Stimulated activated CD8-positive, alpha-beta memory T cell treated with anti-CD3 and anti-CD28 coated beads, Interleukin-7, amount 100 ng/mL, for 48 hours (primary cell): Measurements from ENCODE around the gene UNC45A.
A peak's percentile ranks its signal among the peaks of the same experiment; 100 is the strongest.
"Not testable (repeated sequence)": the region's sequence is repeated elsewhere in the genome, so short reads cannot be mapped to it uniquely, and the experiment has no call there.

Experiments
- DNase-seq, 2 donors: peaks; one replicate each; pipeline ENCODE4 v3.0.0-alpha.2; 2020; ENCODE audit warnings: low read depth in 1 of 2; ENCODE audit errors: extremely low read depth in 1 of 2

Gene UNC45A

DNA sequence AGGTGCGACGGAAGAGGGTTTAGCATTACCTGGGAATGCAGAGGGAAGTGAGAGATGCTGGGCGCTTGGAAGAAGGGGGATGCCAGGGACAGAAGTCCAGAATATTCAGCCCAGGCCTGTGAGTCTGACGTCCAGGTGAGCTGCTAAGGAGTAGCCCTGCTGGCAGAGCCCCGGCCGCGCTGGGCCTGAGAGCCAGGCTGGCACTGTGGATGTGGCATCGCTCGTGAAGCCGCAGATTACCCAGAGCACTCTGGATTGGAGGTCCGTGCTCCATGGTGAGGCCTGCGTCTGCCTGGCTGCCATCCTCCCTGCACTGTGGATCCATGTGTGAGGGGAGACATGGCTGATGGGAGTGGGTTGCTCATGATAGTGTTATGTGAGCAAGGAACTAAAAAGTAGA lies 17.5 kb upstream of the UNC45A start:
- DNase-seq, result no peak

- no peak for DNase-seq
These were observed 16.9 kb upstream of the UNC45A start for GRCh38 chr15:90918034-90918788.

- no peak for DNase-seq
These were observed 16.2 kb upstream of the UNC45A start for GRCh38 chr15:90918835-90919234.

DNA sequence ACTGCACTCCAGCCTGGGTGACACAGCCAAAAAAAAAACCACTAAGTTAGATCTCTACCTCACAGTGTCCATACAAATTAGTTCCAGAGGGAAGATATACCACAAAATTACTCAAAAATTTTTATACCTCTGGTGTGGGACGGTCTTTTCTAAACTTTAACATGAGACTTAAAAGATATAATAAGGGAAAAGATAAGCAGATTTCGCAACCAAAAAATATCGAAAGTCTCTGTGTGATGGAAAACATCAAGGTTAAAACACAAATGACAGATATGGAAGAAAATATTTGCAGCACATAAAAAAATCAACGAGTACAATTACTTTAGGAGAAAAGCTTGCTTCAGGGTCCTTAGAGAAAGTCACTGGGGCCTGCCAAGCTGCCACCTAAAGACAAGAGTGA lies 13.2 kb upstream of the UNC45A start:
- no peak for DNase-seq

- DNase-seq, result not testable (repeated sequence)
These were observed 12.3 kb upstream of the UNC45A start for GRCh38 chr15:90922712-90923322.

GRCh38 chr15:90924375-90924774 lies 10.7 kb upstream of the UNC45A start:
- DNase-seq, result no peak

GRCh38 chr15:90926766-90927165 lies 8.3 kb upstream of the UNC45A start:
- not testable (repeated sequence) for DNase-seq

DNA sequence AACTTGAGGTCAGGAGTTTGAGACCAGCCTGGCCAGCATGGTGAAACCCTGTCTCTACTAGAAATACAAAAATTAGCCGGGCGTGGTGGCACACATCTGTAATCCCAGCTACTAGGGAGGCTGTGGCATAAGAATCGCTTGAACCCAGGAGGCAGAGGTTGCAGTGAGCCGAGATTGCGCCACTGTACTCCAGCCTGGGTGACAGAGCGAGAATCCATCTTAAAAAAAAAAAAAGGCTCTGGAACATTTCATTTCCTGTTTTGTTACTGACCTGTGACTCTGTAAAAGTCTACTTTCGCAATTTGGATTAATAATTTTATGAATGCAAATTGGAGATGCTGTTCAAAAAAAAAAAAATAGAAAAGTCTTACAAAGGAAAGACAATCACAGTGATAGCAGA lies 7.0 kb upstream of the UNC45A start:
- DNase-seq, result not testable (repeated sequence)

GRCh38 chr15:90929246-90930019 lies 5.7 kb upstream of the UNC45A start:
- no peak for DNase-seq

- no peak for DNase-seq
These were observed 4.1 kb upstream of the UNC45A start for GRCh38 chr15:90930861-90931574.

GRCh38 chr15:90931575-90931827 lies 3.6 kb upstream of the UNC45A start:
- DNase-seq, result no peak

GRCh38 chr15:90931828-90932659 lies 3.0 kb upstream of the UNC45A start, which contains the start of gene HDDC3:
HDDC3 (minus strand) TSS chr15:90932549; CDS start chr15:90932540, 9 bp downstream.
- peak; percentile 75 to 83 for DNase-seq

GRCh38 chr15:90932660-90932991 lies 2.5 kb upstream of the UNC45A start:
- no peak for DNase-seq

GRCh38 chr15:90933301-90933700 lies 1.8 kb upstream of the UNC45A start:
- DNase-seq, result no peak

DNA sequence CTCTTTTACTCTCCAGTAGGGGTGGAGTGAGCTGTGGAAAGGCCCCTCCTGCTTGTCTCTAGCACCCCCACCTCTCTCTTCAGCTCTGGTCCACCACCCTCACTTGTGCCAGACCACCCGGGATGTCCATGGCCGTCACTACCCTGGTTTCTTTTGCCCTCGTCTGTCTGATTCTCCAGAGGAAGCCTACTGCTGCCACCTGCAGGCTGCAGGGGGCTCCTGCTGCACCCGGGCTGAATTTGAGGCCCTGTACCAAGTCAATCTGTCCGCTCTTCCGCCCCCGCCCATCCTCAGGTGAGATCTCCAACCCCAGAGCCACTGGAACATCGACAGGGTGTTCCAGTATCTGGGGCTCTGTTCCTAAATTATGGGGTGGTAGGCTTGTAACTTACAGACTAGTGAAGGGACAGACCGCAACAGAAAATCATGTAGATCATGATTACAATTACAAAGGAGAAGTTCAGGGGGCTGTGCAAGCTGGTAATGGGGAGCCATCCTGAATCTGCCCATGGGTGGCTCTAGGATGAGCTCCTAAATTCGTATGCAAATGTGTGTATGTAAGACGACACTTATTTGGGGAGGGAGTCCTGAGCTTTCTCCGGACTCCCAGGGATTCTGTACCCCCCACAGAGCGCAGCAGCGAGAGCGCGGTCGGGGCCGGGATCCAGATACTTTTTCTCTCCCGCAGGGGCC lies 683 bp upstream of the UNC45A start:
- DNase-seq, result peak; percentile 70 to 84

- DNase-seq, result no peak
These were observed 1.7 kb downstream of the UNC45A start for GRCh38 chr15:90936823-90937222.

DNA sequence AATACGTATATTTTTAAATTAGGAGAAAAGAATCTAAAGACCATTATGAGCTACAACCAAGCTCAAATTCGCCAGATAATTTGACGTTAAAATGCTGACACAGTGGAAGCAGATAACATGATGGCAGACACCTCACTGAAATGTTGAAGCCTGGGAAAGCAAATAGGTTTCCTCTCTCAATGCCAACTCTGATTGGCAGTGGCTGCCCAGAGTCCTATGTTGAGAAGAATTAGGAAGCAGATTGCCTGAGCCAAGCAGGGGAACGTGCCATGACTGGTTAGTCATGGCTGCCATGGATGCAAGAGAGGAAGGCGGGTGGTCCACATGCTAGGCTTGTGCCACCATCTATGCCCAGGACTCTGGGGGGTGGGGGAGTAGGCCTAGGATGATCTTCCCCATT lies 3.2 kb downstream of the UNC45A start:
- no peak for DNase-seq

DNA sequence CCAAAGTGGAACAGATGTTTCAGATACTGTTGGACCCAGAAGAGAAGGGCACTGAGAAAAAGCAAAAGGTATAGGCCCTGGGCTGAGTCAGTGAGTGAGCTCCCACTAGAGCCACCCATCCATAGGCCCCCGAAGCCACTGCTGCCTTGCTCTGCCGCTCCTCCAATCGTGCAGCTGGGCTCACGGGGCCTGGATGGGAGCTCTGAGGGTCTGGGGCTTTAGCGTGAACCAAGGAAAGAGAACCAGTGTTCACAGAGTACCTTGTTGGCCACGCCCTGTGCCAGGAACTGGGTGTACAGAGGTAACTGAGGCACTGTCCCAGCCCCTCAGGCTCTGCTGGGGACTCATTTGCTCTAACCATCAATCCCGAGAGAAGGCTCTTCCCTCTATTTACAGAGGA lies 4.7 kb downstream of the UNC45A start:
- DNase-seq, result no peak

DNA sequence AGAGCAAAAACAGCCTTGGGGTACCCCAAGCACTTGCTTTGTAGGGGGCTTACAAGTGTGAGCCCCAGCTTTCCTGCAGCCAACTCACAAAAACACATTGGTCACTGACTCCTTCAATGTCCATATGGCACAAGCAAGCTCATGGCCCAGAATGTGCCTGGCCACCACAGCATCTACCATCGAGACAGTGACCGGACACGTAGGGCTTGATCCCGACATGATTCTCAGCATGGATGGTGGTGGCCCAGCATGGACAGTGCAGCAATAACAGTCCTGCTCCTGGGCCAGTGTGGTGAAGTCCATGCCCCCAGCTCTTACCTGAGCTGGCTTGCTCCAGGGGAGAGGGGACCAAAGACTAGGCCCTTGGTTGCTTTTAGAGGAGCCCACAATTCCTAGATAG lies 6.0 kb downstream of the UNC45A start:
- DNase-seq, result no peak
